GM23338 (cell line): Measurements from ENCODE around the gene CDCP1. TPM values are rescaled to one million over a fixed set of nuclear protein-coding genes. Genes with fewer than 3 reads are reported as not detected.

ENCODE experiments used
- ATAC-seq: fragments of 200-7000 bp; cut with Tn5 transposase; 3 replicates; pipeline ENCODE4 v1.9.1; 2020
- DNase-seq: peaks from one replicate; pipeline ENCODE4 v3.0.0-alpha.2; 2015; ENCODE audit warnings: low spot score
- H2AFZ ChIP-seq: fragments of 200-600 bp; sonication (generic); 2 replicates; pipeline ENCODE4 v1.8.0; 2016; ENCODE audit warnings: antibody characterized with exemption, mild to moderate bottlenecking, moderate library complexity
- H3F3A ChIP-seq: fragments of 200-600 bp; sonication (generic); replicated peaks from 2 replicates; pipeline ENCODE4 v1.8.0; 2017; ENCODE audit warnings: antibody characterized with exemption, mixed run types, low read depth
- H3K27ac ChIP-seq: fragments of 200-600 bp; sonication (generic); 2 replicates; pipeline ENCODE4 v1.6.1; 2016; ENCODE audit warnings: low read depth
- H3K27me3 ChIP-seq: fragments of 200-600 bp; sonication (generic); 2 replicates; pipeline ENCODE4 v1.8.0; 2016; ENCODE audit warnings: mild to moderate bottlenecking, mixed run types, moderate library complexity; ENCODE audit not compliant: insufficient read depth
- H3K36me3 ChIP-seq: fragments of 200-600 bp; sonication (generic); 2 replicates; pipeline ENCODE4 v1.8.0; 2016; ENCODE audit warnings: mild to moderate bottlenecking; ENCODE audit not compliant: insufficient read depth
- H3K4me1 ChIP-seq: fragments of 200-600 bp; sonication (generic); 2 replicates; pipeline ENCODE4 v1.8.0; 2016; ENCODE audit warnings: mild to moderate bottlenecking, moderate library complexity; ENCODE audit not compliant: insufficient read depth
- H3K4me2 ChIP-seq: fragments of 200-600 bp; sonication (generic); 2 replicates; pipeline ENCODE4 v1.7.1; 2017; ENCODE audit warnings: mixed run types
- H3K4me3 ChIP-seq: fragments of 200-600 bp; sonication (generic); 2 replicates; pipeline ENCODE4 v1.6.1; 2016; ENCODE audit warnings: mixed run types
- H3K79me2 ChIP-seq: fragments of 200-600 bp; sonication (generic); replicated peaks from 2 replicates; pipeline ENCODE4 v1.8.0; 2017; ENCODE audit warnings: mild to moderate bottlenecking; ENCODE audit not compliant: insufficient read depth
- H3K9me2 ChIP-seq: fragments of 200-600 bp; sonication (generic); 2 replicates; pipeline ENCODE4 v1.8.0; 2017; ENCODE audit not compliant: insufficient read depth
- H4K20me1 ChIP-seq: fragments of 200-600 bp; sonication (generic); replicated peaks from 2 replicates; pipeline ENCODE4 v1.8.0; 2017; ENCODE audit warnings: mild to moderate bottlenecking; ENCODE audit not compliant: insufficient read depth
- H3K27ac Mint-ChIP-seq: 2 replicates; pipeline ENCODE4 v1.8.0; 2020; ENCODE audit warnings: inconsistent platforms, mild to moderate bottlenecking, moderate library complexity, mixed read lengths
- H3K27me3 Mint-ChIP-seq: 3 replicates; pipeline ENCODE4 v1.8.0; 2022; ENCODE audit warnings: low read depth, mild to moderate bottlenecking, moderate library complexity, mixed read lengths, inconsistent platforms; ENCODE audit not compliant: insufficient read depth, poor library complexity
- H3K36me3 Mint-ChIP-seq: 3 replicates; pipeline ENCODE4 v1.8.0; 2021; ENCODE audit warnings: low read depth, mild to moderate bottlenecking, inconsistent platforms, moderate library complexity, mixed read lengths
- H3K4me1 Mint-ChIP-seq: 3 replicates; pipeline ENCODE4 v1.8.0; 2020; ENCODE audit warnings: mild to moderate bottlenecking, inconsistent platforms, mixed read lengths
- H3K4me3 Mint-ChIP-seq: 3 replicates; pipeline ENCODE4 v1.8.0; 2021; ENCODE audit warnings: moderate library complexity, mild to moderate bottlenecking, inconsistent platforms, mixed read lengths
- H3K9me3 Mint-ChIP-seq: 3 replicates; pipeline ENCODE4 v1.8.0; 2020; ENCODE audit warnings: moderate library complexity, mild to moderate bottlenecking, inconsistent platforms, mixed read lengths
- CREB1 ChIP-seq: fragments of 250-450 bp; sonication (Bioruptor Pico); IDR thresholded peaks from 2 replicates; pipeline ENCODE4 v1.5.0; 2020; ENCODE audit warnings: low read depth, mild to moderate bottlenecking, moderate library complexity
- EZH2 ChIP-seq: fragments of 200-600 bp; sonication (generic); IDR thresholded peaks from one replicate; pipeline ENCODE4 v1.8.0; 2017; ENCODE audit warnings: antibody characterized with exemption, mild to moderate bottlenecking, low read depth; ENCODE audit not compliant: unreplicated experiment
- JUNB ChIP-seq: IDR thresholded peaks from one replicate; pipeline ENCODE4 v1.6.1; 2016; ENCODE audit warnings: antibody characterized with exemption; ENCODE audit not compliant: unreplicated experiment
- NANOG ChIP-seq: IDR thresholded peaks from 2 replicates; pipeline ENCODE4 v1.6.1; 2016; ENCODE audit warnings: antibody characterized with exemption, borderline replicate concordance
- POLR2AphosphoS5 ChIP-seq: IDR thresholded peaks from 2 replicates; pipeline ENCODE4 v1.6.1; 2016; ENCODE audit warnings: antibody characterized with exemption, low read depth
- STAT1 ChIP-seq: IDR thresholded peaks from one replicate; pipeline ENCODE4 v1.6.1; 2016; ENCODE audit warnings: antibody characterized with exemption; ENCODE audit not compliant: unreplicated experiment
- ZNF114 ChIP-seq: fragments of 250-450 bp; sonication (Bioruptor Pico); IDR thresholded peaks from 2 replicates; pipeline ENCODE4 v1.5.0; 2020; ENCODE audit warnings: mild to moderate bottlenecking, moderate library complexity
- ZNF331 ChIP-seq: fragments of 250-450 bp; sonication (Bioruptor Pico); IDR thresholded peaks from 2 replicates; pipeline ENCODE4 v1.5.0; 2020; ENCODE audit warnings: low read depth, mild to moderate bottlenecking, moderate library complexity
- ZNF462 ChIP-seq: fragments of 250-450 bp; sonication (Bioruptor Pico); IDR thresholded peaks from 2 replicates; pipeline ENCODE4 v1.5.0; 2020; ENCODE audit warnings: mild to moderate bottlenecking, moderate library complexity
- polyA plus RNA-seq: library from polyadenylated mRNA; unstranded; fragments of >200 nt; fragmentation: Nextera tagmentation; extraction: Ambion mirVana; gene quantifications from 2 replicates; pipeline ENCODE4 v1.2.1, GENCODE V29; 2016
- total RNA-seq: library from RNA; depleted of rRNA; stranded (reverse); fragments of >200 nt; shearing (Covaris generic); gene quantifications from 2 replicates; pipeline ENCODE4 v1.2.3, GENCODE V29; 2014
- TF ChIP-seq, protein P1 (sequence below): IDR thresholded peaks from one replicate; pipeline ENCODE4 v1.6.1; 2018; ENCODE audit warnings: antibody characterized with exemption; ENCODE audit not compliant: unreplicated experiment
- TF ChIP-seq, protein P2 (sequence below), 2 experiments: fragments of 200-600 bp in 1 of 2; sonication (generic) in 1 of 2; conservative IDR thresholded peaks; 2 replicates each; pipeline versions ENCODE4 v1.5.1 to v1.6.1; 2016 to 2017; ENCODE audit warnings: antibody characterized with exemption in 2 of 2, low read depth in 2 of 2, mild to moderate bottlenecking in 2 of 2, moderate library complexity in 1 of 2

CDCP1 gene
- total and polyA plus RNA-seq, 2 experiments from 2014 or later, result 7.7 to 20.1 TPM

- no peaks in the 10 kb centered on the region for H3K27me3 Mint-ChIP-seq
- H2AFZ ChIP-seq, result no peak overlapping the region
Measured at GRCh38 chr3:45106874-45107273, 39.3 kb downstream of the CDCP1 start.

More at GRCh38 chr3:45106874-45107273, 39.3 kb downstream of the CDCP1 start:
- H3K4me2 ChIP-seq, result no peak overlapping the region
- H3K79me2 ChIP-seq, result no peaks in the 10 kb centered on the region
- H3K36me3 ChIP-seq, result peaks cover 4% of the 10 kb centered on the region; the same call in 1 of the 2 replicates
- H3K4me3 ChIP-seq, result no peak overlapping the region
- no peaks in the 10 kb centered on the region for H3K9me2 ChIP-seq
- H3K27ac ChIP-seq, result no peak overlapping the region
- Mint-ChIP-seq H3K4me3 (no peak overlapping the region), H3K36me3 (peaks cover 32% of the 10 kb centered on the region), H3K9me3 (no peaks in the 10 kb centered on the region), H3K4me1 (no peaks in the 10 kb centered on the region), H3K27ac (no peak overlapping the region)
- TF ChIP-seq CREB1 (CRISPR knock-in tag) (no peak), STAT1 (no peak), POLR2AphosphoS5 (no peak), JUNB (no peak), EZH2 (no peak), NANOG (no peak), ZNF331 (CRISPR knock-in tag) (no peak), ZNF462 (no peak), ZNF114 (CRISPR knock-in tag) (no peak)
- TF ChIP-seq, protein P1, sequence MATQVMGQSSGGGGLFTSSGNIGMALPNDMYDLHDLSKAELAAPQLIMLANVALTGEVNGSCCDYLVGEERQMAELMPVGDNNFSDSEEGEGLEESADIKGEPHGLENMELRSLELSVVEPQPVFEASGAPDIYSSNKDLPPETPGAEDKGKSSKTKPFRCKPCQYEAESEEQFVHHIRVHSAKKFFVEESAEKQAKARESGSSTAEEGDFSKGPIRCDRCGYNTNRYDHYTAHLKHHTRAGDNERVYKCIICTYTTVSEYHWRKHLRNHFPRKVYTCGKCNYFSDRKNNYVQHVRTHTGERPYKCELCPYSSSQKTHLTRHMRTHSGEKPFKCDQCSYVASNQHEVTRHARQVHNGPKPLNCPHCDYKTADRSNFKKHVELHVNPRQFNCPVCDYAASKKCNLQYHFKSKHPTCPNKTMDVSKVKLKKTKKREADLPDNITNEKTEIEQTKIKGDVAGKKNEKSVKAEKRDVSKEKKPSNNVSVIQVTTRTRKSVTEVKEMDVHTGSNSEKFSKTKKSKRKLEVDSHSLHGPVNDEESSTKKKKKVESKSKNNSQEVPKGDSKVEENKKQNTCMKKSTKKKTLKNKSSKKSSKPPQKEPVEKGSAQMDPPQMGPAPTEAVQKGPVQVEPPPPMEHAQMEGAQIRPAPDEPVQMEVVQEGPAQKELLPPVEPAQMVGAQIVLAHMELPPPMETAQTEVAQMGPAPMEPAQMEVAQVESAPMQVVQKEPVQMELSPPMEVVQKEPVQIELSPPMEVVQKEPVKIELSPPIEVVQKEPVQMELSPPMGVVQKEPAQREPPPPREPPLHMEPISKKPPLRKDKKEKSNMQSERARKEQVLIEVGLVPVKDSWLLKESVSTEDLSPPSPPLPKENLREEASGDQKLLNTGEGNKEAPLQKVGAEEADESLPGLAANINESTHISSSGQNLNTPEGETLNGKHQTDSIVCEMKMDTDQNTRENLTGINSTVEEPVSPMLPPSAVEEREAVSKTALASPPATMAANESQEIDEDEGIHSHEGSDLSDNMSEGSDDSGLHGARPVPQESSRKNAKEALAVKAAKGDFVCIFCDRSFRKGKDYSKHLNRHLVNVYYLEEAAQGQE, result no peak
- TF ChIP-seq, protein P2, sequence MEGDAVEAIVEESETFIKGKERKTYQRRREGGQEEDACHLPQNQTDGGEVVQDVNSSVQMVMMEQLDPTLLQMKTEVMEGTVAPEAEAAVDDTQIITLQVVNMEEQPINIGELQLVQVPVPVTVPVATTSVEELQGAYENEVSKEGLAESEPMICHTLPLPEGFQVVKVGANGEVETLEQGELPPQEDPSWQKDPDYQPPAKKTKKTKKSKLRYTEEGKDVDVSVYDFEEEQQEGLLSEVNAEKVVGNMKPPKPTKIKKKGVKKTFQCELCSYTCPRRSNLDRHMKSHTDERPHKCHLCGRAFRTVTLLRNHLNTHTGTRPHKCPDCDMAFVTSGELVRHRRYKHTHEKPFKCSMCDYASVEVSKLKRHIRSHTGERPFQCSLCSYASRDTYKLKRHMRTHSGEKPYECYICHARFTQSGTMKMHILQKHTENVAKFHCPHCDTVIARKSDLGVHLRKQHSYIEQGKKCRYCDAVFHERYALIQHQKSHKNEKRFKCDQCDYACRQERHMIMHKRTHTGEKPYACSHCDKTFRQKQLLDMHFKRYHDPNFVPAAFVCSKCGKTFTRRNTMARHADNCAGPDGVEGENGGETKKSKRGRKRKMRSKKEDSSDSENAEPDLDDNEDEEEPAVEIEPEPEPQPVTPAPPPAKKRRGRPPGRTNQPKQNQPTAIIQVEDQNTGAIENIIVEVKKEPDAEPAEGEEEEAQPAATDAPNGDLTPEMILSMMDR (conservative IDR thresholded peaks at IDR 0.05; ENCODE audit: low read depth in 2 of 2), result no peak
- no peaks in the 10 kb centered on the region for H3F3A ChIP-seq
- H3K4me1 ChIP-seq, result no peaks in the 10 kb centered on the region
- no peak for DNase-seq
- no peak for ATAC-seq
- no peaks in the 10 kb centered on the region for H3K27me3 ChIP-seq
- H4K20me1 ChIP-seq, result no peaks in the 10 kb centered on the region; the same call in 1 of the 2 replicates
